Measurements from ENCODE around the gene TP53.
A peak's percentile ranks its signal among the peaks of the same experiment; 100 is the strongest.

Gene TP53

DNA sequence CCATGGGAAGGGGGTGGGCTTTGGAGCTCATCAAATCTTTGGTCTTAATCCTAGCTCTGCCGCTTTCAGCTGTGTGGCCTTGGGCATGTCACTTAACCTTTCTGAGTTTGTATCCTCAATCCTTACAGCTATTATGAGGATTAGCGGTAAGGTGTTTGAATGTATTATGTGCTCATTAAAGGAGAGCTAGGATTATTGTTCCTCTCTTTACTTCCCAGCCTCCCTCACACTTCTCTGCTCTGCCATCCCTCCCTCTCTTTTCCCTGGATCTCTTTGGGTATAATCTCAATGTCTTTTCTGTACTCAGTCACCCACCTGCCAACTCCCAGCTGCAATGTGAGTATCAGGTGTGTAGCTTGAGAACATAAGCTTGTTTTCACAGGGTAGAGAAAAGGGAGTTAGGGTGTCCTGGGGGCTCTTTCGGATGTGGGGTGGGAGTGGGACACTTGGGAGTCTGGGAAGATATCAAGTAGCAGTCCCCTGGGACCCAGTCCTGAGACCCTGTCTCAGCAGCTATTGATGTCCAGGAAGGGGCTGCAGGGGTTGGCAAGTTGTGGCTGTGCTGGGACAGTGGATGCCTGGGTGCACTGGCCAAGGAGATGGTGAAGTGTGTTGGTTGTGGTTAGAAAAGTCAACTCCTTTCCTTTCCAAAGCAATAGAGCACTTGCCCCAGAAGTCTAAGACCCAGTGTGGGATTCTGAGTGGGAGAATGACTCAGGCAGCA is 19.5 kb upstream of the TP53 start:
- no peak for DNase-seq

- DNase-seq, result no peak
Observed at GRCh38 chr17:7705269-7706255, 18.3 kb upstream of the TP53 start.

DNA sequence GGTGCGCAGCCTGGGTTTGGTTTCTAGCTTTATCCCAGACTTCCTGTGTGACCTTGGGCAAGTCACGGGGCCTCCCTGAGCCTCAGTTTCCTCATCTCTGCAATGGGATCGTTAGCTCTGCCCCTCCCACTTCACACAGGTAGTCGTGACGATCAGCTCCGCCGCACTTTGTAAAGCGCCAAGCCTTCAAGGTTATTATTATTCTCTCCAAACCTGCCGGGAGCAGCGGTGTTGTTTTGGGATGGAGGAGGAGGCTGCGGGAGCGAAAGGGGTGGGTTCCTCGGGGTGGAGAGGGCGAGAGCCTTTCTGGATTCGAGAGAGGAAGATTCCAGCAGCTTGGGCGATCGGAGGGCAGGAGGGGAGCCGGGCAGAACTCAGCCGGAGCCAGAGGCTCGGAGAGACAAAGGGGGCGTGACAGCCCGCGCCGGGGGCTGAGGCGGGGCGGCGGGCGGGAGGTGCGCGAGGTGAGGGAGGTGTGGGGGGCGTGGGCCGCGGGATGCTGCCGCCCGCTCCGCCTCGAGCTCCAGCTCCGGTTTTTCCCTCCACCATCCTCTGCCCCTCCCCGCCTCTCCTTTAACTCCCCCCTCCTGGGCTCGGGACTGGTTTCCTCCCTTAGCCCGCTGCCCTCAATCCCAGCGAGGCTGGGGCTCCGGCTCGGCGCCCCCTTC is 17.4 kb upstream of the TP53 start, which contains the start of gene EFNB3:
Gene EFNB3 (plus strand): TSS at position 602 of the 668 bp plus-strand sequence. CDS start 397 bp downstream, outside the sequence.
- DNase-seq, result no peak

DNA sequence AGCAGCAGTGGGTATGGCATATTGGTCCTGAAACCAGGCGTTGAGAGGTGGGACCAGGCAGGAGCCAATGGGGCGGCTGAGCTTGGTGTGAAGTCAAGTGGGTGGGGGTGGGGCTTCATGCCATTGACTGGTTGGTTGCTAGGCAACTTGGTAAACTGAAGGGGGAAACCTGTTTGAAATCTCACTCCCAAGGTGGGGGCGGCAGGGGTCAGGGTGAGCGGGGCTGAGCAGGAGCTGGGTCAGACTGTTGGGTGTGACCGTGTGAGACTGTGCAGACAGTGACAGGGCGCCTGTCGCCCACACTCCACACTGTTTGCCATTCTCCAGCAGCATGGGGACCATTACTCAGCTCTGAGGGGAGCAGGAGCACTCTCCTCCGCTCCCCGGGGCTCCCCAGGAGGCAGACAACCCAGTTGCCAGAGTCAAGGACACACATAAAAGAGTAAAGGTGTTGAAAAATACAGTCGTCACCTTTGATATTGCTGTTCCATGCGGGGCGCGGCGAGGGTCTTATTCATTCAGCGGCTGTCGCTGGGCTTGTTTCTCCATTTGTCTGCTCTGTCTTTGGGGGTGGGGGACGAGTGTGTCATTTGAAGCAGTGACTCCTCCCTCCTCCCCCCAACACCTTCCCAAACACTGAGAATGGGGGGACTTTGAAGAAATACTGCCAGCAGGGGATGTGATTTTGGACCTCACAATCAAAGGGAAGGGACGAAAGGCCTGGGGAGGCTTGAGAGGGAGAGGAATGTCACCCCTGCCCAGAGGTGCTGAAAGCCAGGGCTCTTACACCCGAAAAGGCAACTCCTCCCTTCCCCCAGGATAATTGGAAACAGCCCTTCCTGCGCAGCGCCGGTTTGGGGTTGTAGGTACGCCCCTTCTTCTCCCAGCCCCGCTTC is 16.5 kb upstream of the TP53 start:
- DNase-seq, result no peak

DNA sequence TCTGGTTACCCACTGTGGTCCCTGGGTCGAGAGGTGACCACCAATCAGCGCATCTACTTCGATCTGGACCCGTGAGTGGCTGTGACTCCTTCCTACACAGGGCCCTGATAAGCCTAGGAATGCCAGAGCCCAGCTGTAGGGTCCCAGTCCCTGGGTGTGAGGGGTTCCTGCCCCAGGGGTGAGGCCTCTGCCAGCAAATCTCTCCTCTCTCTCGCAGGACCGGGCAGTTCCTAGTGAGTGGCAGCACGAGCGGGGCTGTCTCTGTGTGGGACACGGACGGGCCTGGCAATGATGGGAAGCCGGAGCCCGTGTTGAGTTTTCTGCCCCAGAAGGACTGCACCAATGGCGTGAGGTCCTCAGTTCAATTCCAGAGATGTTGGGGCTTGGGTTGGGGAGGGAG is 15.5 kb upstream of the TP53 start:
- DNase-seq, result no peak

GRCh38 chr17:7701681-7702080 is 14.4 kb upstream of the TP53 start:
- DNase-seq, result no peak

DNA sequence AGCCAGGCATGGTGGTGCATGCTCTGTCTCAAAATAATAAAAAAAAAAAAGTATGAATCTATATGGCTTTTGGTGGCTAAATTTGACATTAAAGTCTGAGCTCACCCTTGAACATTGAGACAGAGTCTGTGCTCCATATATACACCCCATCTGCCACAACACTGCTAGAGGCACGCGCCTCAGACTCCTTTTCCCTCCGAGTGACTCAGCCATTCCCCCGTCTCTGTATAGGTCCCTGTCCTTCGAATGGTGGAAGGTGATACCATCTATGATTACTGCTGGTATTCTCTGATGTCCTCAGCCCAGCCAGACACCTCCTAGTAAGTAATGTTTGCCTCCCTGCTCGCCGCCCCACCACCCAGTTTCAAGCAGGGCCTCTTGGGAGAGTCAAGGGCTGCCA is 13.2 kb upstream of the TP53 start:
- DNase-seq, result no peak

DNA sequence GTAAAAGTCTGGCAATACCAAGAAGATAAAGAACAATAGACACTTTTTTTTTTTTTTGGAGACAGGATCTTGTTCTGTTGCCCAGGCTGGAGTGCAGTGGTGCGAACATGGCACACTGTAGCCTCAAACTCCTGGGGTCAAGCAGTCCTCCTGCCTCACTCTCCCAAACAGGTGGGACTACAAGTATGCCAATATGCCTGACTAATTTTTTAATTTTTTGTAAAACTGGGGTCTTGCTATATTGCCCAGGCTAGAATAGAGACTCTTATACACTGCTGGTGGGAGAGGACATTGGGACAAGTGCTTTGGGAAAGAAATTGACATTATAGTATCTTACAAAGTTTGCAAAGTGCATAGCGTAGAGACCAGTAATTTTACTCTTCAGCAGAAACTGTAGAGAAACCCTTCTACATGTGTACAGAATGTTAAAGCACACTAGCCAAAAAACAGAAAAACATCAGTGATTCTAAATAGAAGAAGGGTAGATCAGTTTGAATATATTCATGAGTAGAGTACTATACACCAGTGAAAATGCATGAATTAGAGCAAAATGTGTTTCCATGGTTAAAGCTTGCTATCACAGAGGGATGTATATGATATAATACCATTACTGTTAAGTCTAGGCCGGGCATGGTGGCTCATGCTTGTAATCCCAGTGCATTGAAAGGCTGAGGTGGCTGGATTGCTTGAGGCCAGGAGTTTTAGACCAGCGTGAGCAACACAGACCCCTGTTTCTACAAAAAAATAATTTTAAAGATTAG is 10.7 kb upstream of the TP53 start:
- no peak for DNase-seq

- no peak for DNase-seq
Observed at GRCh38 chr17:7695586-7695985, 8.3 kb upstream of the TP53 start.

DNA sequence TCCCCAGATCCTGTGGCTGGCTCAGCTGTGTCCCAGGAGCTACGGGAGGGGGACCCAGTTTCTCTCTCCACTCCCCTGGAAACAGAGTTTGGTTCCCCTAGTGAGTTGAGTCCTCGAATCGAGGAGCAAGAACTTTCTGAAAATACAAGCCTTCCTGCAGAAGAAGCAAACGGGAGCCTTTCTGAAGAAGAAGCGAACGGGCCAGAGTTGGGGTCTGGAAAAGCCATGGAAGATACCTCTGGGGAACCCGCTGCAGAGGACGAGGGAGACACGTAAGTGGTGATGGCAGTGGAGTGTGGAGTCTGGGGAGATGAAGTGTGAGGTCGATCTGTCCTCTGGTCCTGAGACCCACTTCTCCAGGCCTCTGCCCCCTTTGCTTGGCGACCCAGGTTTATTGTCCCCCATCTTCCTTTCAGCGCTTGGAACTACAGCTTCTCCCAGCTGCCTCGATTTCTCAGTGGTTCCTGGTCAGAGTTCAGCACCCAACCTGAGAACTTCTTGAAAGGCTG is 1.6 kb upstream of the TP53 start:
- DNase-seq, result no peak

- DNase-seq, result peak; percentile 88
Observed at GRCh38 chr17:7687908-7688807, 868 bp upstream of the TP53 start, which contains the start of gene WRAP53. TSS of gene WRAP53 (plus strand) at chr17:7688477. CDS start at chr17:7688649, 172 bp downstream.

- peak; percentile 36 for DNase-seq
Observed at GRCh38 chr17:7686222-7687071, 843 bp downstream of the TP53 start.

- peak; percentile 50 for DNase-seq
Observed at GRCh38 chr17:7685533-7686221, 1.6 kb downstream of the TP53 start.

GRCh38 chr17:7684851-7685532 is 2.3 kb downstream of the TP53 start:
- DNase-seq, result no peak

DNA sequence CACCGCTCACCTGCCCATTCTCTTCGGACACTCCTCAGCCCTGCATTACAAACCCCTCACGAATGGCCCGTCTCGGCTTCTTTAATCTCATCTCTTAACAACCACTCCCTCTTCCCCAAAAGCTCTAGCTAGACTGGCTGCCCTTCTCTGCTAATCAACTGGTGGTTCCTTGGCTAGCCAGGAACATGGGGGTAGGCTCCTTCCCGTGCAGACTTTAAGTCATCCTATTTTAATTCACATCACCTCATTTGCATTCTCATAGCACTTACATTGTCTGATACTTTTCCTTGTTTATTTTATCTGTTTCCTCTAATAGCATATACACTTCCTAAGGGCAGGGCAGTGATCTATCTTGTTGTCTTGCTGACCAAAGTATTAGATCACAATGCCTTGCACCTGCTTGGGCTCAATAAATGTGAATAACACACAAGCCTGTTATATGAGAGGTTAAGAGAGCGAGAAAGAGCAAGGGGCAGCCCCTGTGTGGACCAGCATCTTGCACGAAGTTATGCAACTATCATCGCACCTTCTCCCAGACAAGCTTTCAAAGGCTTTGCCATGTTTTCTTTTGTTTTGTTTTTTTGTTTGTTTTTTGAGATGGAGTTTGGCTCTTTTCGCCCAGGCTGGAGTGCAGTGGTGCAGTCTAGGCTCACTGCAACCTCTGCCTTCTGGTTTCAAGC is 9.8 kb downstream of the TP53 start:
- no peak for DNase-seq

DNA sequence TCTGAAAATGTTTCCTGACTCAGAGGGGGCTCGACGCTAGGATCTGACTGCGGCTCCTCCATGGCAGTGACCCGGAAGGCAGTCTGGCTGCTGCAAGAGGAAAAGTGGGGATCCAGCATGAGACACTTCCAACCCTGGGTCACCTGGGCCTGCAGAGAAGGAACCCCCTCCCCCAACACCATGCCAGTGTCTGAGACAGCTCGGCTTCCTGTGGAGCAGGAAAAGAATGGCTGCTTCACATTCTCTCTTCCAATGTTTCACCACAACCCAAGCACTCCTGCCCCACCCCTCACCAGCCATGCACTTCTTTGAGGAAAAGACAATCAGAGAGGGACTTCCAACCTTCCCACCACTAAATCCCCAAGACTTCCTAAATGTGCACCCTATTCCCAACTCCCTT is 10.8 kb downstream of the TP53 start:
- DNase-seq, result no peak

GRCh38 chr17:7674934-7675333 is 12.4 kb downstream of the TP53 start:
- DNase-seq, result no peak

All from SIG-M5 (cell line).